Activated T-cell treated with anti-CD3 and anti-CD28 coated beads for 48 hours (primary cell): ENCODE measurements around the gene NPAS2.

ENCODE experiments used
- DNase-seq: peaks from one replicate; pipeline ENCODE4 v3.0.0-alpha.2; 2020; ENCODE audit warnings: low read depth

The NPAS2 gene

GRCh38 chr2:100940240-100940639, 120.3 kb downstream of the NPAS2 start:
- no peak for DNase-seq

GRCh38 chr2:100940766-100941645, 121.1 kb downstream of the NPAS2 start:
- no peak for DNase-seq

GRCh38 chr2:100941646-100942240, 121.8 kb downstream of the NPAS2 start:
- no peak for DNase-seq

GRCh38 chr2:100944617-100945432, 124.9 kb downstream of the NPAS2 start:
- no peak for DNase-seq

- DNase-seq = no peak
These were observed 125.4 kb downstream of the NPAS2 start for GRCh38 chr2:100945433-100945740.

GRCh38 chr2:100945930-100946607, 126.1 kb downstream of the NPAS2 start:
- no peak for DNase-seq

- no peak for DNase-seq
These were observed 129.2 kb downstream of the NPAS2 start for GRCh38 chr2:100948942-100949811.

GRCh38 chr2:100952512-100952911, 132.6 kb downstream of the NPAS2 start:
- DNase-seq = no peak

- no peak for DNase-seq
These were observed 133.6 kb downstream of the NPAS2 start for GRCh38 chr2:100953406-100954043.

- no peak for DNase-seq
These were observed 134.1 kb downstream of the NPAS2 start for GRCh38 chr2:100954044-100954420.

GRCh38 chr2:100955226-100955625, 135.3 kb downstream of the NPAS2 start:
- DNase-seq = no peak

GRCh38 chr2:100956081-100956480, 136.1 kb downstream of the NPAS2 start:
- DNase-seq = no peak

GRCh38 chr2:100957996-100958653, 138.2 kb downstream of the NPAS2 start:
- DNase-seq = no peak

- no peak for DNase-seq
These were observed 139.4 kb downstream of the NPAS2 start for GRCh38 chr2:100959225-100959880.

- no peak for DNase-seq
These were observed 140.7 kb downstream of the NPAS2 start for GRCh38 chr2:100960688-100961087.

- no peak for DNase-seq
These were observed 142.6 kb downstream of the NPAS2 start for GRCh38 chr2:100962366-100963025.

- no peak for DNase-seq
These were observed 143.1 kb downstream of the NPAS2 start for GRCh38 chr2:100963026-100963375.

GRCh38 chr2:100964222-100964621, 144.3 kb downstream of the NPAS2 start:
- DNase-seq = no peak

GRCh38 chr2:100964681-100965169, 144.8 kb downstream of the NPAS2 start:
- no peak for DNase-seq
